ENCODE measurements around the gene ADAMTS13.

DNA sequence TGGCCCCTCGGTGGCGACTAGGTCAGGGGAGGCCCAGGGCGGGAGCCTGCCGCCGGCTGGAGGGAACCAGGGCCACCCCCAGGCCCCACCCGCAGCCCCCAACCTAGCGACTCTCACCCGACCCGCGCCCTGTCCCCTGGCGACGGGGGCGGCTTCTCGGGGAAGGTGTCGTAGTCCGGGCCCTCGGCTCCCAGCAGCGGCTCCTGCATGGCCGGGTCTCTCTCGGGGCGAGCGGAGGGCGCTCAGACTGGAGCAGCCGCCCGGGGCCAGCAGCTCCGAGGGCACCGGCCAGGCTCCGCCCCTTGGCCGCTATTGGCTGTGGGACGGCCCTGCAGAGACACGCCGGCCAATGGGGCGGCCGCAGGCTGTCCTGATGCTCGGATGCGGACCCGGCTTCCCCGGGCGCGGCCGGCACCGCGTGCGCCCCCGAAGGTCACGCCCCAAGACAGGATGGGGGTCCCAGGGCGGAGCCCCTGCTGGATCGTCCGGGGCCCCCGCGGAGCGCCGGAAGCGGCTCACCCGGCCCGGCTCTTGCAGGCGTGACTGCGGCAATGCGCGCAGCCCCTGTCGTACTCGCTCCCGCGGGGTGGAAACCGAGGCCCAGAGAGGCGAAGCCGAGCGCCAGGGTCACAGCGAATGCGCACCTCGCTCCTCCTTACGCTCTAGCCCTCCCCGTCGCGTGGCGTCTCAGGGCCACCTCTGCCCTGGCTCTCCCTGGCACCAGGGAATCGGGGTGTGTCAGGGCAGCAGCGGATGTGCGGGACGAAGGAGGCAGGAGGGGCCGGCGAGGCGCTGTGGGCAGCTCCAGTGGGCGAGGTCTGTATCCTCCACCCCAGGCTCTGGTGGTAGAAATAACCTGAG is 56.9 kb downstream of the ADAMTS13 start, which contains the start of gene SLC2A6:
- TF ChIP-seq, protein P1, sequence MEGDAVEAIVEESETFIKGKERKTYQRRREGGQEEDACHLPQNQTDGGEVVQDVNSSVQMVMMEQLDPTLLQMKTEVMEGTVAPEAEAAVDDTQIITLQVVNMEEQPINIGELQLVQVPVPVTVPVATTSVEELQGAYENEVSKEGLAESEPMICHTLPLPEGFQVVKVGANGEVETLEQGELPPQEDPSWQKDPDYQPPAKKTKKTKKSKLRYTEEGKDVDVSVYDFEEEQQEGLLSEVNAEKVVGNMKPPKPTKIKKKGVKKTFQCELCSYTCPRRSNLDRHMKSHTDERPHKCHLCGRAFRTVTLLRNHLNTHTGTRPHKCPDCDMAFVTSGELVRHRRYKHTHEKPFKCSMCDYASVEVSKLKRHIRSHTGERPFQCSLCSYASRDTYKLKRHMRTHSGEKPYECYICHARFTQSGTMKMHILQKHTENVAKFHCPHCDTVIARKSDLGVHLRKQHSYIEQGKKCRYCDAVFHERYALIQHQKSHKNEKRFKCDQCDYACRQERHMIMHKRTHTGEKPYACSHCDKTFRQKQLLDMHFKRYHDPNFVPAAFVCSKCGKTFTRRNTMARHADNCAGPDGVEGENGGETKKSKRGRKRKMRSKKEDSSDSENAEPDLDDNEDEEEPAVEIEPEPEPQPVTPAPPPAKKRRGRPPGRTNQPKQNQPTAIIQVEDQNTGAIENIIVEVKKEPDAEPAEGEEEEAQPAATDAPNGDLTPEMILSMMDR (IDR thresholded peaks at IDR 0.05; ENCODE audit: low read depth, low read length) = no peak
- TF ChIP-seq EZH2phosphoT487 (IDR thresholded peaks at IDR 0.05; ENCODE audit: low read depth) = no peak

Data from OCI-LY3 (cell line).